K562 (cell line): ENCODE results near the gene SERPIND1. TPM values are rescaled to one million over a fixed set of nuclear protein-coding genes. Genes with fewer than 3 reads are reported as not detected.

Source experiments
- CREM ChIP-seq: IDR thresholded peaks from 2 replicates; pipeline ENCODE4 v1.6.1; 2014; ENCODE audit warnings: antibody characterized with exemption, low read depth
- DIDO1 ChIP-seq: fragments of 450-650 bp; IDR thresholded peaks from 2 replicates; pipeline ENCODE4 v1.6.1; 2016; ENCODE audit warnings: low read depth, missing biosample characterization, missing genetic modification characterization
- EP300 ChIP-seq: IDR thresholded peaks from 2 replicates; pipeline ENCODE4 v1.6.1; 2012; ENCODE audit warnings: low read length, improper control_type of control experiment
- EZH2 ChIP-seq: IDR thresholded peaks from 2 replicates; pipeline ENCODE4 v1.6.1; 2012; ENCODE audit warnings: low read depth, mild to moderate bottlenecking, inconsistent platforms, low read length, borderline replicate concordance
- GTF2A2 ChIP-seq: IDR thresholded peaks from 2 replicates; pipeline ENCODE4 v1.6.1; 2016; ENCODE audit warnings: mild to moderate bottlenecking, missing genetic modification characterization, missing compliant biosample characterization
- HDAC6 ChIP-seq: IDR thresholded peaks from 2 replicates; pipeline ENCODE4 v1.6.1; 2012; ENCODE audit warnings: low read depth, mild to moderate bottlenecking, control low read depth, inconsistent platforms, low read length, moderate library complexity
- KLF6 ChIP-seq: fragments of 250-450 bp; sonication (Bioruptor Pico); IDR thresholded peaks from 2 replicates; pipeline ENCODE4 v1.4.0; 2020; ENCODE audit warnings: mild to moderate bottlenecking, moderate library complexity, borderline replicate concordance
- MBD1 ChIP-seq: fragments of 250-450 bp; sonication (Bioruptor Pico); IDR thresholded peaks from 2 replicates; pipeline ENCODE4 v1.8.0; 2022; ENCODE audit warnings: inconsistent platforms
- MTA3 ChIP-seq: fragments of 450-650 bp; formaldehyde crosslinking; IDR thresholded peaks from 2 replicates; pipeline ENCODE4 v1.6.1; 2017; ENCODE audit warnings: mild to moderate bottlenecking, borderline replicate concordance
- POU5F1 ChIP-seq: fragments of 150-350 bp; IDR thresholded peaks from 2 replicates; pipeline ENCODE4 v1.6.1; 2014; ENCODE audit warnings: borderline replicate concordance, low read length, low read depth, mild to moderate bottlenecking; ENCODE audit not compliant: partially characterized antibody
- SAFB2 ChIP-seq: fragments of 200-400 bp; formaldehyde crosslinking; IDR thresholded peaks from 2 replicates; pipeline ENCODE4 v1.6.1; 2018; ENCODE audit warnings: borderline replicate concordance, low read length, low read depth, moderate library complexity; ENCODE audit not compliant: severe bottlenecking
- SMARCB1 ChIP-seq: IDR thresholded peaks from 2 replicates; pipeline ENCODE4 v1.6.1; 2011; ENCODE audit warnings: improper control_type of control experiment, low read depth; ENCODE audit not compliant: insufficient read length
- ZNF518B ChIP-seq: fragments of 250-450 bp; sonication (Bioruptor Pico); IDR thresholded peaks from 2 replicates; pipeline ENCODE4 v1.5.0; 2021; ENCODE audit warnings: mild to moderate bottlenecking, moderate library complexity
- polyA plus RNA-seq, 8 experiments: library from polyadenylated mRNA; depleted of rRNA in 4 of 8; stranded (reverse) in 5 of 8; unstranded in 3 of 8; fragments of >200 nt; fragmentation: Nextera tagmentation in 2 of 8; fragmentation: Illumina TruSeq in 1 of 8; extraction: Ambion mirVana in 2 of 8; extraction: Trizol in 1 of 8; gene quantifications; 2 replicates each; pipeline versions ENCODE4 v1.2.1 to v1.2.3, GENCODE V29; 2011 to 2014; ENCODE audit warnings: inconsistent platforms in 1 of 8, missing spikeins in 1 of 8
- total RNA-seq, 7 experiments: library from RNA; depleted of rRNA in 6 of 7; stranded (reverse); fragments of >200 nt in 6 of 7; fragmentation: Illumina TruSeq in 2 of 7; extraction: Trizol in 2 of 7; gene quantifications; 2 replicates each; pipeline versions ENCODE4 v1.2.1 to v1.2.3, GENCODE V29; 2011 to 2021; ENCODE audit warnings: low replicate concordance in 1 of 7
- TF ChIP-seq, protein P1 (sequence below): sonication (generic); formaldehyde crosslinking; IDR thresholded peaks from 2 replicates; pipeline ENCODE4 v1.8.0; 2022; ENCODE audit warnings: missing genetic modification reagents, mild to moderate bottlenecking, borderline replicate concordance
- TF ChIP-seq, protein P2 (sequence below): sonication (generic); formaldehyde crosslinking; IDR thresholded peaks from 2 replicates; pipeline ENCODE4 v1.8.0; 2022; ENCODE audit warnings: mild to moderate bottlenecking, missing genetic modification reagents
- TF ChIP-seq, protein P3 (sequence below): IDR thresholded peaks from 3 replicates; pipeline ENCODE4 v1.6.1; 2011; ENCODE audit warnings: borderline replicate concordance, mild to moderate bottlenecking; ENCODE audit not compliant: insufficient read length, insufficient read depth
- TF ChIP-seq, protein P4 (sequence below), 2 experiments: fragments of 450-650 bp in 1 of 2; sonication (generic) in 1 of 2; formaldehyde crosslinking; conservative IDR thresholded peaks; 2 replicates each; pipeline versions ENCODE4 v1.4.0 to v1.8.1; 2020 to 2022; ENCODE audit warnings: mild to moderate bottlenecking in 1 of 2, missing genetic modification reagents in 1 of 2

SERPIND1 gene
- total and polyA plus RNA-seq, 9 of the 15 experiments (the other 6 are each of a cell fraction or from before 2014, with no cell fraction given): 0.04 to 0.11 (median 0.09) TPM; not detected in 6

DNA sequence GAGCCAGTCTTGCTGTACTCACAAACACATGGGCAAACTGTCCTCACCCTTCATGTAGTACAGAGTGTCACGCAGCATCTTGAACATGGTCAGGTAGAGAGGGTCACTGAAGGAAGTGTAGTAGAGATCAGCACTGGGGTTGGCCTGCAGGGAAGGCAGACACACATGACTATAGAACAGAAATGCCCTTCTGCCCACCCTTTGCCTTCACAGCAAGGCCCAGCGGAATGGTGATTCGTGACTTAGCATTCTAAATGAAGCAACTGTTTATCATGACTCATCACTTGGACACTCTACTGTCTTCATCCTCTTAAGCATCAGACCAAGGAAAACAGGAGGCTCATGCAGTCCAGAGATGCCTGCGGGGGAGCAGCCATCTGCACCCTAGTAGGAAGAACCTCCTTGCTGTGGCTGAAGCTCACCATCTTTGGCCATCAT lies 33.4 kb downstream of the SERPIND1 start (continued):
- TF ChIP-seq MBD1 (CRISPR knock-in tag): no peak
- TF ChIP-seq, protein P1, sequence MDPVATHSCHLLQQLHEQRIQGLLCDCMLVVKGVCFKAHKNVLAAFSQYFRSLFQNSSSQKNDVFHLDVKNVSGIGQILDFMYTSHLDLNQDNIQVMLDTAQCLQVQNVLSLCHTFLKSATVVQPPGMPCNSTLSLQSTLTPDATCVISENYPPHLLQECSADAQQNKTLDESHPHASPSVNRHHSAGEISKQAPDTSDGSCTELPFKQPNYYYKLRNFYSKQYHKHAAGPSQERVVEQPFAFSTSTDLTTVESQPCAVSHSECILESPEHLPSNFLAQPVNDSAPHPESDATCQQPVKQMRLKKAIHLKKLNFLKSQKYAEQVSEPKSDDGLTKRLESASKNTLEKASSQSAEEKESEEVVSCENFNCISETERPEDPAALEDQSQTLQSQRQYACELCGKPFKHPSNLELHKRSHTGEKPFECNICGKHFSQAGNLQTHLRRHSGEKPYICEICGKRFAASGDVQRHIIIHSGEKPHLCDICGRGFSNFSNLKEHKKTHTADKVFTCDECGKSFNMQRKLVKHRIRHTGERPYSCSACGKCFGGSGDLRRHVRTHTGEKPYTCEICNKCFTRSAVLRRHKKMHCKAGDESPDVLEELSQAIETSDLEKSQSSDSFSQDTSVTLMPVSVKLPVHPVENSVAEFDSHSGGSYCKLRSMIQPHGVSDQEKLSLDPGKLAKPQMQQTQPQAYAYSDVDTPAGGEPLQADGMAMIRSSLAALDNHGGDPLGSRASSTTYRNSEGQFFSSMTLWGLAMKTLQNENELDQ: no peak
- TF ChIP-seq EP300: peak; percentile 33; the same call in 1 of the 2 replicates
- no peak for TF ChIP-seq DIDO1 (tag)
- no peak for TF ChIP-seq SAFB2
- 0 out of 2 replicates have a peak, but pooled peaks have one; percentile 16 for TF ChIP-seq CREM
- no peak for TF ChIP-seq KLF6 (CRISPR knock-in tag)
- TF ChIP-seq POU5F1: no peak
- TF ChIP-seq, protein P2, sequence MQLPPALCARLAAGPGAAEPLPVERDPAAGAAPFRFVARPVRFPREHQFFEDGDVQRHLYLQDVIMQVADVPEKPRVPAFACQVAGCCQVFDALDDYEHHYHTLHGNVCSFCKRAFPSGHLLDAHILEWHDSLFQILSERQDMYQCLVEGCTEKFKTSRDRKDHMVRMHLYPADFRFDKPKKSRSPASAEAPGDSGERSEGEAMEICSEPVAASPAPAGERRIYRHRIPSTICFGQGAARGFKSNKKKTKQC (CRISPR knock-in tag): no peak
- TF ChIP-seq, protein P3, sequence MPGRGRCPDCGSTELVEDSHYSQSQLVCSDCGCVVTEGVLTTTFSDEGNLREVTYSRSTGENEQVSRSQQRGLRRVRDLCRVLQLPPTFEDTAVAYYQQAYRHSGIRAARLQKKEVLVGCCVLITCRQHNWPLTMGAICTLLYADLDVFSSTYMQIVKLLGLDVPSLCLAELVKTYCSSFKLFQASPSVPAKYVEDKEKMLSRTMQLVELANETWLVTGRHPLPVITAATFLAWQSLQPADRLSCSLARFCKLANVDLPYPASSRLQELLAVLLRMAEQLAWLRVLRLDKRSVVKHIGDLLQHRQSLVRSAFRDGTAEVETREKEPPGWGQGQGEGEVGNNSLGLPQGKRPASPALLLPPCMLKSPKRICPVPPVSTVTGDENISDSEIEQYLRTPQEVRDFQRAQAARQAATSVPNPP: no peak
- TF ChIP-seq SMARCB1: no peak
- TF ChIP-seq ZNF518B (CRISPR knock-in tag): no peak
- TF ChIP-seq MTA3: 0 out of 2 replicates have a peak, but pooled peaks have one; percentile 68
- TF ChIP-seq EZH2: no peak
- TF ChIP-seq HDAC6: 0 out of 2 replicates have a peak, but pooled peaks have one; percentile 29
- no peak for TF ChIP-seq GTF2A2 (tag)
- TF ChIP-seq, protein P4, sequence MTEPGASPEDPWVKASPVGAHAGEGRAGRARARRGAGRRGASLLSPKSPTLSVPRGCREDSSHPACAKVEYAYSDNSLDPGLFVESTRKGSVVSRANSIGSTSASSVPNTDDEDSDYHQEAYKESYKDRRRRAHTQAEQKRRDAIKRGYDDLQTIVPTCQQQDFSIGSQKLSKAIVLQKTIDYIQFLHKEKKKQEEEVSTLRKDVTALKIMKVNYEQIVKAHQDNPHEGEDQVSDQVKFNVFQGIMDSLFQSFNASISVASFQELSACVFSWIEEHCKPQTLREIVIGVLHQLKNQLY (CRISPR knock-in tag; conservative IDR thresholded peaks at IDR 0.05): peak in 1 of 2 experiments; percentile 76; a peak in 1 of 4 replicates
